ENCODE measurements around the gene TMEM232. TPM values are rescaled to one million over a fixed set of nuclear protein-coding genes. Genes with fewer than 3 reads are reported as not detected.

The TMEM232 gene
- total RNA-seq, 4 donors from 2014 or later = 1.9 to 3.6 (median 2.5) TPM

DNA sequence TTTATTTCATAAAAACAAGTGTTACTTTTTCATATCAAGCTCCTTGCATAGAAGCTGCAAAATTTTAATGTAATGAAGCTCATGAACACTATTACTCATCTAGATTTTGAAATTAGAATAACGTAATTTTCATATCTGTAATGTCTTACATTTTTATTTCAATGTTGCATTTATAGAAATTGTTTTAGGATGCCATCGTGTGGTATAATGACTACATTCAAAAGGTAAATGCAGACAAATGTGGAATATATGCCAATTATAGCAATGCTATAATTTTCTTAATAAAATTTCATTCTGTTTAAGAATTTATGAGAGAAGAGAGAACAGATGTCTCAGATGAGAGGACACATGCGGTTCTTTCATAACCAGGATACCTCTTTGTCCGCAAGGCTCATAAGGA, 230.2 kb downstream of the TMEM232 start:
- no peak for DNase-seq (ENCODE audit: low spot score)
- ATAC-seq (ENCODE audit: low FRiP score) = no peak

GRCh38 chr5:110492446-110492845, 234.0 kb downstream of the TMEM232 start:
- no peak for TF ChIP-seq CTCF (IDR thresholded peaks at IDR 0.05)
- DNase-seq (ENCODE audit: low spot score) = no peak
- ATAC-seq (ENCODE audit: low FRiP score) = no peak

More for the DNA sequence above, 230.2 kb downstream of the TMEM232 start:
- TF ChIP-seq CTCF (IDR thresholded peaks at IDR 0.05) = no peak

- no peak for TF ChIP-seq CTCF (IDR thresholded peaks at IDR 0.05)
- ATAC-seq (ENCODE audit: low FRiP score) = no peak
These were observed 247.6 kb downstream of the TMEM232 start for GRCh38 chr5:110478895-110479294.

DNA sequence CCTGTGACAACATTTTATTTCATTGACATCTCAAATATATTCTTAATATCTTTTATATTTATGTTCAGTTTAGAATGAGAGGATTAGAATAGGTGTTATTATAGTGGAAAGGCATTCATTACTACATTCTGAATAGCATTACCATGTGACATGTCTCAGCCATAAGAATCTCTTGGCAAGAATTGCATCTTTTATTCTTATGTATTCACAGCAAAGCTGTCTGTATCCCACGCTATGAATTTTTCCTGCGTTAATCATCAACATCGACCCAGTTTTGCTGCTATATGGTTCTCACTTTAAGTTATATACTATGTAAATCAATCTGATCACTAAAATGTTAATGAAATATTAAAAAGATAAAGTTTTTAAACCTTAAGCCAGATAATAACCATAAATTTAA, 248.6 kb downstream of the TMEM232 start:
- DNase-seq (ENCODE audit: low spot score) = no peak
- ATAC-seq (ENCODE audit: low FRiP score) = no peak
- no peak for TF ChIP-seq CTCF (IDR thresholded peaks at IDR 0.05)

More at GRCh38 chr5:110478895-110479294, 247.6 kb downstream of the TMEM232 start:
- DNase-seq (ENCODE audit: low spot score) = no peak

- DNase-seq (ENCODE audit: low spot score) (no peak), ATAC-seq (ENCODE audit: low FRiP score) (no peak)
- no peak for TF ChIP-seq CTCF (IDR thresholded peaks at IDR 0.05)
These were observed 250.3 kb downstream of the TMEM232 start for GRCh38 chr5:110476164-110476563.

GRCh38 chr5:110475529-110475928, 250.9 kb downstream of the TMEM232 start:
- TF ChIP-seq CTCF (IDR thresholded peaks at IDR 0.05) = no peak
- ATAC-seq (ENCODE audit: low FRiP score) (no peak), DNase-seq (ENCODE audit: low spot score) (no peak)

- TF ChIP-seq CTCF (IDR thresholded peaks at IDR 0.05) = no peak
- no peak for ATAC-seq (ENCODE audit: low FRiP score)
- DNase-seq (ENCODE audit: low spot score) = no peak
These were observed 257.0 kb downstream of the TMEM232 start for GRCh38 chr5:110469486-110469885.
